Left renal pelvis (tissue), 4 donors: ENCODE measurements around the gene ARHGAP10. TPM values are rescaled to one million over a fixed set of nuclear protein-coding genes. Genes with fewer than 3 reads are reported as not detected.

Source experiments
- DNase-seq, 4 donors: peaks; one replicate each; pipeline ENCODE4 v3.0.0-alpha.2; 2013; ENCODE audit warnings: low read depth in 4 of 4, low spot score in 3 of 4
- polyA plus RNA-seq, 4 donors: library from polyadenylated mRNA; unstranded; fragments of 120-200 nt; gene quantifications; one replicate each; pipeline ENCODE4 v1.2.1, GENCODE V29; 2013; ENCODE audit not compliant: insufficient read length in 4 of 4

The ARHGAP10 gene
- polyA plus RNA-seq, 4 donors: 17.8 to 20.0 (median 19.0) TPM

DNA sequence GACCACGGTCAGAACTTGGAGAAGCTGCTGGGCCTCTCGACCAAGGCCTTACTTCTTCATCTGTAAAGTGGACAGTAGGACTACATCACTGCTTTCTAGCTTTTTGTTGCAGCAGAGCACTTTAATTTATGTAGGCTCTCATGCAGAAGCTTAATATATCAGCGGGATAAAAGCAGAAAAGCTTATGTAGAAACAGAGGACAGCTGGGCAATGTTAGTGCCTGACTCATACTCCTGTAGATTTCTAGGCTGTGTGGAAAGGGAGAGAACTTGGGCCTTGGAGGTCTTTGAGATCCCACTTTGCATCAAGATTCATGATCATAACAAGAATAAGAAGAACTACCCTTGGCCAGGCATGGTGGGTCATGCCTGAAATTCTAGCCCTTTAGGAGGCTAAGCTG, 91.2 kb downstream of the ARHGAP10 start:
- no peak for DNase-seq

DNA sequence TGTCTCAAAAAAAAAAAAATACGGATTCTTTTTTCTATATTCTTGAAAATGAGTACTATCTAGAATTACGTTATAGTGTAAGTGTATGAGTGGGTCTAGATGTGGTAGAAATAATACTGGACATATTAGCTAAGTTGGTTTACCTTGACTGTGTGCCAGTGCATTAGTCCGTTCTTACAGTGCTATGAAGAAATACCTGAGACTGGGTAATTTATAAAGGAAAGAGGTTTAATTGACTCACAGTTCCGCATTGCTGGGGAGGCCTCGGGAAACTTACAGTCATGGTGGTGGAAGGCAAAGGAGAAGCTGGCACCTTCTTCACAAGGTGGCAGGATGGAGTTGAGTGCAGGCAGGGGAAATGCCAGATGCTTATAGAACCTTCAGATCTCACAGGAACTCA, 92.4 kb downstream of the ARHGAP10 start:
- DNase-seq: no peak

DNA sequence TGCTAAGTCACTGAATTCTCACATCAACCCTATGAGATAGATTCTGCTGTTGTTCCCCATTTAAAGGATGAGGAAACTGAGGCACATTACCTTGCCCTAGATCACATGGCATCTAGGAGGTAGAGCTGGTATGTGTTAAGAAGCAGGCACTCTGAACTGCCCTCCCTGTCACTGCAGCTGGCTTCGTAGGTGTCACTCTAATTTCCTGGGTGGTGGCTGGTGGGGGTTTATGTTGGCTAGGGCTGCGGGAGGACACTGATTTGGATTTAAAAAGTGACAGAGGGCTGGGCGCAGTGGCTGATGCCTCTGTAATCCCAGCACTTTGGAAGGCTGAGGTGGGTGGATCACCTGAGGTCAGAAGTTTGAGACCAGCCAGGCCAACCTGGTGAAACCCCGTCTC, 93.0 kb downstream of the ARHGAP10 start:
- DNase-seq: no peak

DNA sequence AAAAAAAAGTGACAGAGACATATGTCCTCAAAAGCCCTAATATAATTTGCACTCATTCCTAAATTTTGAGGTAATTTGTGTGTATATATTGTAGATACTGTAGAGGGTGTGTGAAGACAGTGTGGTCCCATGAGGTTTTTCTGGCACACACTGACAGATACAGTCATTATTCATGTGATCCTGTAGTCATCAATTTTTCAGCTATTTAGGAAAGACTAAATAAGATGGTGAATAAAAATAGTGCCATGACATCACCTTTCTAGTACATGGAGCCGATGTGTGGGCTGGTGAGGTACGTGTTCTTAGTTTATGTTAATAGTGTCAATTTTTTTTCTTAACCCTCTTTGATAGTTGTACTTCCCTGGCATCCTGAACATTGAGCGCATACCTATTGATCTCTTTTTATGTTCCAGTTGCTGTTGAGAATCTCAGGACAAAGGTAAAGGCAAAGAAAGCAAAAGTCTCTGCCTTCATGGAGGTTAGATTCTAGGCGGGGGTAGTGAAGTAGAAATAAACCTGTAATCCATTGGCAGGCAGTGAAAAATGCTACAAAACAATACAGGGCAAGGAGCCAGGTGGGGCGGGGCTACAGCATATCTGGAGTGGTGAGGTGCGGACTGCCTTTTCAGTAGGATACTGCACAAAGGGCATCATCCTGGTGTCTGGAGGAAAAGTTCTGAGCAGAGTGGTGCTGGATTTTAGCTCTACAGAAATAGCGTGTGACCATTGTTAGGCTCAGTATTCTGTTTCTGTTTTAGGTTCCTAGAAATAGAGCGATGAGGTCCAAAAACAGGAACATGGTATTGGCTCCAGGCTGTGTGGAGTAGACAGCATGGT, 93.8 kb downstream of the ARHGAP10 start:
- DNase-seq: no peak

DNA sequence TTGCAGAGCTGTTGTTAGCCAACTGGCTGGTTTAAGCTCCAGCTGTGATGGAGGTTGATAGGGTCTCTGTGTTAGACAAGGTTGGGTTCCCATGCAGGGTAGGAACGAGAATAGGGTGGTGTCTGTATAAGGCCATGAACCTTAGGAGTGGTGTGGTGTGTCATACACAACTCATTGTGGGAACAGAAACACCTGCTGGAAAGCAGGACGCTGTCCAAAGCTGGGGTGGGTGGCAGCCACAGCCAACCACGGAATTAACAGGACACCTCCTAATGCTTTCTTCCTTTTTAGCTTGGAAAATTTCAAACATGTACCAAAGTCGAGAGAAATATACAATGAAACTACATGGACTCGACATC, 94.4 kb downstream of the ARHGAP10 start:
- DNase-seq: no peak

DNA sequence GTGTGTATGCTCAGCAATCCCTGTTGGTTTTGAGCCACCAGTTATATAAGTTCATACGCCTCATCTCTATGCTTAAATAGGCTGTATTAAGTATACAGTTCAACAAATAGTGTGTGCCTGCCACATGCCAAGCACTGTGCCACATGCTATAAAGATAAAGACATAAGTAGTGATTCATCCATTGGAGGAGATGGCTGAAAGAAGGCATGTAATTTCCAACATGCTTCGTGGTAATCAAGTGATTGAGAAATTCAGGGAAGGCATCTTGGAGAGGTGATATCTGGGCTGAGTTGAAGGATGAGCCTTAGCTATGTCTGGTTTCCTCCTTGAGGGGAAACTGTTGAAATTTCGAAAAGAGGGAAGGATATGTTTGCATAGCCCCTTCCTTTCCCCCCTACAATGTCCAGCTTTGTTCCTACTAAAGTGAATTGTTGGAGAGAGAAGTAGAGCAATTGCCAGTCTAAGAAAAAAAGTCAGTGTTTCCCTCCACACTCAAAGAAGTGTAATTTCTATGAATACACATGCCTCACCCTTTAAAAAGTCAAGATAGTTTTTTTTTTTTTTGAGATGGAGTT, 96.5 kb downstream of the ARHGAP10 start:
- DNase-seq: no peak

DNA sequence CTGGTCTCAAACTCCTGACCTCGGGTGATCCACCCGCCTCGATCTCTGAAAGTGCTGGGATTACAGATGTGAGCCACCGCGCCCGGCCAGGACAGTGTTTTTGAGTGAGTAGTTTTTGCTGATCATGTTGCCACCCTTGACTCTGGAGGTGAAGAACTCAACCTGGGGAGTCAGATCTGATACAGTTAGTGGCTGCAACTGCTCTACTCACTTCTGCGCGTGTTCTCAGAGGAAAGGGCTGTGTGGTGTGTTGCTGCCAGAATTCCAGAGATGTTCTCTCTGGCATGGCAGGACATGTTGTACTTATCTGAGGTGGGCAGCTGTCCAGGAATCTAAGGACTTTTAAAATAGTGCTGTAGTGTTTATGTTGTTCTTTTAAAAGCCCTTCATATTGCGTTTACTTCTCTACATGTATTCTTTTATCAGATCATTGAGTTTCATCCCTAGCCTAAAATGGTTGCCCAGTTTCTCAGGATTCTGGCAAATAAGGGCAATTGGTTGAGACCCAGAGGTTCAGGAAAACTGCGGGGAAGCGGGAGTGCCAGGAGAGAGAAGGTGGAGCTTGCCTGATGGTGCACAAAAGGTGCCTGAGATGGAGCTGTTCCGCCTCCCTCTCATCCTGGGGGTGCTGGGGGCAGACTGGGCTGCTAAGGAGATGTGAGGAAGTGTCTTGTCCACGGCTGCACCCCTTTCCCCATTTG, 97.7 kb downstream of the ARHGAP10 start:
- no peak for DNase-seq

DNA sequence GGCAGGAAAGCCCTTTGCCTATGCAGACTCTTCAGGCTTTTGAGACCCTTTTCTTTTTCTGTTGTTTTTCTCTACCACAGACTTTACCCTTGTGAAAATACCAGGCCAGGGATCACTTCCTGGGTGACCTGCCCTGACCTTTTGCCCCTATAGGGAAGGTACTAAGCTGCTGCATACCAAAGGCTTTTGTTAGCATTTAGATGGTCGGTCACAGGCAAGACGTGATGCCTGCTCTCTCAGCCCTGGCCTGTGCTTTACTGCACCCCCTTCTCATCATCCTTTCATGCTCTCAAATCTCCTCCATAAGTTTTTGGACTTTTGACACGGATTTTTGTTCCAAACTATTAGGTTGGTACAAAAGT, 98.2 kb downstream of the ARHGAP10 start:
- no peak for DNase-seq

DNA sequence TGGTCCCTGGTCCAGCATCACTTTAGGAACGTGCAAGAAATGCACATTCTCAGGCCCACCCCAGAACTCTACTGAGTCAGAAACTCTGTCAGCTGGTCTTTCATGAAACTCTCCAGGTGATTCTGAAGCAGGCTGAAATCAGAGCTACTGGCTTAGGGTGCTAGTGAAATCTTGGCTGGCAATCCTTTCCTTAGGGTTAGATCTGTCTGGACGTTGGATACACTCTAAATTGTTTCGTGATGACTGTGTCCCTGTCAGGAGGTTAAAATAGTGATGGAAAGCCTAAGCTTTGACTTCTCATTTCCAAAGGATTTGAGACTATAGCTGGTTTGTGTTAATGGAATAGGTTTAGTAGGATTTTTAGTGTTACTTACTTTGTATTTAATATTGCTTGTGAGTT, 99.1 kb downstream of the ARHGAP10 start:
- no peak for DNase-seq

DNA sequence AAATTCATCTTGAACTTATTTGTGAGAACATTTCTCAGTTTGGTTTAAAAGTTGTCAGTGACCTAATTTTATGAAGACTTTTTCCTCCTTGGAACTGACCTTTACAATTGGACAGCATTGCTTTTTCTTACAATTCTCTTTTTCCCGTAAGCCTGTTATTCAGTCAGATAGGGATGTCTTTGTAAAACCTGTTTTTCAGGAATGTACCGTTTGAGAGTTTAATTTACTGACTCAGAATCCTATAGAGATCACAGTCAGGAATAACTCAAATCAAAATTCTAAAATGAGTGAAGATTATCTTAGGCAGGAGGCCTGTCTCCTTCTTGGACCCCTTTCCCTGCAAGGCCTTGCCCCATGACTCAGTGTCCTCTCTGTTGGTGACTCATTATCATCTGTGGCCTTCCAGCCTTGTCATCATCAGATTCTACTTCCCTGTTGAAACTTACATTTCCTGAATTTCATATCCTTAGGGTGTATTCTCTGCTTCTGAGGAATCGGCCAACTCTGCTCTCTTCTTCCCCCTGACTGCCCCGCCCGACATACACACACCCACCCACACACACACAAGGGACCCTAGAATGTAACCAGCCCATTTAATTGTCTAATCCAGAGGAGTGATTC, 99.8 kb downstream of the ARHGAP10 start:
- no peak for DNase-seq

DNA sequence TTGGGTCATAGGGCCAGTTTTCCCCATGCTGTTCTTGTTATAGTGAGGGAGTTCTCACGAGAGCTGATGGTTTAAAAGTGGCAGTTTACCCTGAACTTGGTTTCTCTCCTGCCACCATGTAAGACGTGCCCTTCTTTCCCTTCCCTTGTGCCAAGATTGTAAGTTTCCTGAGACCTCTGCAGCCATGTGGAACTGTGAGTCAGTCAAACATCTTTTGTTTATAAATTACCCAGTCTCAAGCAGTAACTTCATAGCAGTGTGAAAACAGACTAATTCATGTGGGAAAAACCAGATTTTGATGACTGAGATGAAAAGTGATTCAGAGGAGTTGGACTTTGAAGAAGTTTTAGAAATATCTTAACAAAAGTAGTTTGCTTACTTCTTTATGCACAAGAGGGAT, 101.4 kb downstream of the ARHGAP10 start:
- DNase-seq: no peak

DNA sequence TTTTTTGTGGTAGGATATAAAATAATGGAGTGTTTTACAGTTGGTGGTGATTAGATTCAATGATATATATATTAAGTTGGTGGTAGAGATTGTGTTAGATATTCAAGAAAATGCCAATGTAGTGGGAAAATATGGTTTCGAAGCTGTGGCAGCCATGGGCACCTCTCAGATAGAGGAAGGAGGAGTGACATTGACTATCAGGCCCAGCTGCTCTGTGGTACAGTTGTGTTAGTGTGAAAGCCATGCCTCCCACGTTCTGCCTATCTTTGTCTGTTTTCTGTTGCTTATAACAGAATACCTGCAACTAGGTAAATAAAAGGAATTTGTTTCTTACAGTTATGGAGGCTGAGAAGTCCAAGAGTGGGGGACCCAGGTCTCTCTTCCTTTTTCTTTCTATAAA, 101.9 kb downstream of the ARHGAP10 start:
- no peak for DNase-seq

DNA sequence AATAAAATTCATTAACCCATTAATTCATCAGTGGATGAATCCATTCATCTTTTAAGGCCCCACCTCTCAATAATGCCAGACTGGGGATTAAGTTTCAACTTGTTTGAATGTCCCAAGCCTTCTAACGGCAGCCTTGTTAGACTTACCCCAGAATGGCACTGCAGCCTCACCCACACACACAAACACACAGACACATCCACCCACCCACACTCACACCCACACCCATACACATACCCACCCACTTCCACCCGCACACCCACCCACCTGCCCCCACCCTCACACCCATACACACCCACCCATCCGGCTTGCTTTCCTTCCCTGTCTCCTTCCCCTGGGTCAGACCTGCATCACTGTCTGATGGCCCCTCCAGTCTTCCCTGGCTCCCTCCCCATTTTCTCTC, 102.6 kb downstream of the ARHGAP10 start:
- DNase-seq: no peak

DNA sequence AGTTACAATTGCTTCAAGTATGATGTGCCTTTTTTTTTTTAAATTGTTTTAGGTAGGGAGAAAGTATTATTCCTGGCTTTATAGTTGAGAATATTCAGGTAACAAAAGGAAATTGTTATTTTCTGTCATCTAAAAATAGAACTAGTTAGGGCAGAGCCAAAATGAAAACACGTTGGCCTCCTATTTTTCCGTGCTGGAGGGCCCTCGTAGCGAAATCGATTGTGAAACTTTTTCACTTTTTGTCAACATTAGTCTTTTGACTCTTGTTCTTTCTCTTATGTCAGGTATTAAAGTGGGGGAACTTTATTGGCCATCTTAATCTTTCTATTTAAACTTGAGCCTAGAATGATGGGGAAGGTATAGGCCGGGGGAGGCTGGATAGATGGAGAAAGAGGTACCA, 104.9 kb downstream of the ARHGAP10 start:
- no peak for DNase-seq

DNA sequence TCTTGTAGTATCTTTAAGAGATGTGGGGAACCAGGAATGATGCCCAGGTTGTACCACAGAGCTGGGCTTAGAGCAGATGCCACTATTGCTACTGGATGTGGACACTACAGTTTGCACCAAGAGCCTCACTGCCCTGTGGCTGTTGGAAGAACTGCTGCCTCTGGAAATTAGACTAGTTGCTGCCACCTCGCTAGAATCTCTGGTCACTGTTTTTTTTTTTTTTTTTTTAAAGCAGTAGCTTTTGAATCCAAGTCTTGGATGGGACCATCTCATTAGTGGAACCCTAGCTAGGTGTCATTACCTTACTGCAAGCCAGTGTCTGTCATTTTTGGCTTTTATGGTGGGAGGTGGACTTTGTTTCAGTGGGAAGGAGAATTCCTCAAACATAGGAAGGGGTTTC, 105.5 kb downstream of the ARHGAP10 start:
- no peak for DNase-seq

DNA sequence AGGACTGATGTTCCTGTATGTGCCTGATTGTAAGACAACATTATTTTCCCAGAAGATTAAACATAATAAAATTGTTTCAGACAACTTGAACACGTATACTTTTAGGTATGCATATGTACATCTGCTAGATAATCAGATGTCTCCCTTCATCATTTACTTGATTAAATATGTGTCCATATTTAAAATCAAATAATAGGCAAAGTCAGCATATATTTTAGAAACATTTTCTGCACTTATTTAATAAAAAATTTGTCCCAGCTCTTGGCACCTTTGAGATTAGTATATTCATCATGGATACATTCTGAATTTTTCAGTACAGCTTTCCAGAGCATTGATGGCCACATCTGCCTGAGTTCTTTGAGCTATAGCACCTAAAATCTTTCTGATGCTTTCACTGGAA, 106.0 kb downstream of the ARHGAP10 start:
- no peak for DNase-seq

DNA sequence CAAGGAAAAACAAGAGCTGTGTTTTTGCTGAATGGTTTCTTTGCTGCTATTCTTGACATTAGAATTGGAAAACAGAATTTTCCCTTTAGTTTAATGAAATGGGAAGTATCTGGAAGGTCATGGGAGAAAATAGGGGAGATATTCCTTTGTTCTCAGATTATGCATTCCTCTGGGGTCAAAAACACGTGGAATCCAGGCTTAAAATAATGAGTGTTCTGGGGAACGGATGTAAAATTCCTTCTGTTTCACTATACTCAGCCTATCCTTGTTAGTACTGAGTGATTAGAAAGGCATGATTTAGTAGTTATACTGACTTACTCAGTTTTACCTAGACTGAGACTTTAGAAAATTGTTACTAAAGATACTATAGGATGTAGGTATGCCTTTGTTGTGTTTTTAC, 107.3 kb downstream of the ARHGAP10 start:
- DNase-seq: no peak

DNA sequence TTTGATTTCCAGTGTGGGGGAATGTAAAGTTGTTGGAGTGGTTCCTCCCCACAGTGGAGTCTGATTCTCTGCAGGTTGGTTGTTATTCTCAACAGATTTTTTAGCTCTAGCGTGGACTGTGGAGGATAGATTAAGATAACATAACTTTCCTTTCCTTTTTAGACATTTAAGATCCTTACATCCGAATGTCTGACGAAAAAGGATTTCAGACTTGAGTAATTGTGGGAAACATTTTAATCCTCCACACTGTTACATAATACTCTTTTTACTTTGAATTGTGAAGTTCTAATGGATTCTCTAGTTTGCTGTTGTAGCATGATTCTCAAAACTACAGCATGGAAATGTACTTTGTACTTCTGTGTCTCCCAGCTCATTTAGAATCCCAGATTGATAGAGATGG, 107.8 kb downstream of the ARHGAP10 start:
- DNase-seq: no peak

DNA sequence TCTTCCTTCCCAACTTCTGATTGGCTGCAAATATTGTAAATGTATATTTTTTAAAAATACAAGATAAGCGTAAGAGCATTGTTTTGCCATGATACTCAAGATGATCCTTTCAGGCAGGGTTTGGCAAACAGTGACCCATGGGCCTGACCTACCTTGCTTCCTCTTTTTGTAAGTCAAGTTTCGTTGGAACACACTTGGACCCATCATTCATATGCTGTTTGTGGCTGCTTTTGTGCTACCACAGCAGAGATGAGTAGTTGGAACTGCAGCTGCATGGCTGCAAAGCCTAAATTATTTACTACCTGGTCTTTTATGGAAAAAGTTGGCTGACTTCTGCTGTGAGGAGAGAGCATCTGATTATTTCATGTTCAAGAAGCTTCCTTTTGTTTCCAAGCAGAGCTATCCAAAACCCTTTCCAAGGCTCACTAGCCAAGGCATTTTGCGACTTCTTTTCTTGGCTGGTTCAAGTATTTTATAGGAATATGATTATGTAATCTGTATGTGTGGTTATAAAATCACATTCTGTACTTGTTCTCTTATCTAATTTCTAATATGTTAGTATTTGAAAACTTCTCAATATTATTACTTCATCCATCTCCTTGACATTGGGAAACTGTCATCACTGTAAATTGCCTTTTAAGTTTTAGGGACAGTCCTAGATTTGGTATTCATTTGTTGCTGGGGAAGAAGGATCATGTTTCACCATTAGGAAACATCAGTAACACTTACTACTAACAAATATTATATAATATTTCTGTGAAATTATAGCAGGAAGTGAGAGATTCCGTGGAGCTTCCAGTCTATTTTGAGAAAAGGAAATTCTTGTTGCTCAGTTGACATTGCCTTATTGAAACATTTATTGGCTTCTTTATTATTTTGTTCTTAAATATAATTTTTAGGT, 109.2 kb downstream of the ARHGAP10 start:
- no peak for DNase-seq

DNA sequence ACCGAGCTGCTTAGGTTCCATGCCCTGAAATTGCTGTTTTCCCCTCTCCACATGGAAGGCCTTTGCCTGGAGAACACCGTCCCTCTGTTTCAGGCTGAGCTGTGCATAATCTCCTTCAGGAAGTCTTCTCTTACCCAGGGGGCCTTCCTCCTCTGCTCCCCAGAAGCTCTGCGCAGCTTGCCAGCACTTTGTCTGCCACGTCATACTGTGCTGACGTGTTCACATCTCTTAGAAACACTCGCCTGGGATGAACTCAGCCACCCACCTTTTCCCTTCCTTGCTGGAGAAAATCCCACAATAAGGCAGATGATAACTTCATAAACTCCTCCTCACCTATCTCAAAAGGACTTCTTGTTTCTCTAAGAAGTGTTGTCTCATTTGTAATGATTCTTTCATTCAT, 110.7 kb downstream of the ARHGAP10 start:
- DNase-seq: no peak

DNA sequence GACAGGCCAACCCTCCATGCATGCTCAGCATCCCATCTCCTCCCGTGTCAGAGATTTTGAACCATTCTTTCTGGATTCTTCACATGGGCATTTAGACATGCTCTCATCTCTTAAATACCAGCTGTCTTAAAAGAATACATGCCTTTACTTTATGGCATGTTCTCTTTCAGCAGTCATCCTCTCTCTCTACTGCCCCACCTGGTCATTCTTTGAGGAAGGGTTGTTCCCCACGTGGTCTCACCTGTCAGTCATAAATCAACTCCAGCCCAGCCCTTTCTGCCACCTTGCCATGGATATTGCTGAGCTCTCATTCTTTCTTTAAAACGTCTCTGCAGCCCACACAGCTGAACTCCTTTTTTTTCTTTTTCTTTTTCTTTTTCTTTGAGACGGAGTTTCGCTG, 111.3 kb downstream of the ARHGAP10 start:
- DNase-seq: peak in 3 of 4 donors; percentile 14 to 40 (median 31)
